Liver (tissue), 9 donors: ENCODE measurements around the gene NOVA2. TPM values are rescaled to one million over a fixed set of nuclear protein-coding genes. Genes with fewer than 3 reads are reported as not detected.

Experiments used
- DNase-seq: peaks from one replicate; pipeline ENCODE4 v3.0.0-alpha.2; 2017; ENCODE audit warnings: low spot score
- H3K27ac ChIP-seq, 2 donors: one replicate each; pipeline ENCODE4 v1.7.0; 2013; ENCODE audit warnings: inconsistent platforms in 2 of 2, low read length in 2 of 2, control low read depth in 1 of 2, low read depth in 1 of 2, mild to moderate bottlenecking in 1 of 2
- H3K27me3 ChIP-seq, 4 donors: one replicate each; pipeline versions ENCODE4 v1.6.1 to v1.7.0; 2013; ENCODE audit warnings: low read length in 3 of 4, inconsistent platforms in 1 of 4, mild to moderate bottlenecking in 1 of 4, moderate library complexity in 1 of 4; ENCODE audit not compliant: control insufficient read depth in 4 of 4, insufficient read depth in 4 of 4
- H3K36me3 ChIP-seq, 4 donors: one replicate each; pipeline versions ENCODE4 v1.6.1 to v1.7.0; 2013; ENCODE audit warnings: low read length in 3 of 4, mild to moderate bottlenecking in 3 of 4, low read depth in 1 of 4, moderate library complexity in 1 of 4; ENCODE audit not compliant: control insufficient read depth in 4 of 4, insufficient read depth in 3 of 4
- H3K4me1 ChIP-seq, 4 donors: one replicate each; pipeline versions ENCODE4 v1.6.1 to v1.7.0; 2013; ENCODE audit warnings: low read length in 3 of 4, mild to moderate bottlenecking in 3 of 4, moderate library complexity in 1 of 4; ENCODE audit not compliant: control insufficient read depth in 4 of 4, insufficient read depth in 4 of 4
- H3K4me3 ChIP-seq, 3 donors: one replicate each; pipeline versions ENCODE4 v1.6.1 to v1.7.0; 2013; ENCODE audit warnings: low read length in 3 of 3, control low read depth in 1 of 3, low read depth in 1 of 3, mild to moderate bottlenecking in 1 of 3
- H3K9ac ChIP-seq, 2 donors: one replicate each; pipeline ENCODE4 v1.7.0; 2013; ENCODE audit warnings: low read length in 2 of 2, mild to moderate bottlenecking in 2 of 2, moderate library complexity in 2 of 2, control low read depth in 1 of 2, low read depth in 1 of 2
- H3K9me3 ChIP-seq, 4 donors: one replicate each; pipeline versions ENCODE4 v1.6.1 to v1.7.0; 2013; ENCODE audit warnings: low read length in 3 of 4; ENCODE audit not compliant: control insufficient read depth in 4 of 4
- EGR1 ChIP-seq, 2 donors: IDR thresholded peaks; 2 replicates each; pipeline ENCODE4 v1.6.1; 2016 to 2018; ENCODE audit warnings: antibody characterized with exemption in 2 of 2, low read depth in 2 of 2
- FOXA1 ChIP-seq: IDR thresholded peaks from 2 replicates; pipeline ENCODE4 v1.6.1; 2016; ENCODE audit warnings: antibody characterized with exemption
- FOXA2 ChIP-seq: IDR thresholded peaks from 2 replicates; pipeline ENCODE4 v1.6.1; 2016; ENCODE audit warnings: antibody characterized with exemption
- HNF4A ChIP-seq, 2 donors: conservative IDR thresholded peaks; 2 replicates each; pipeline ENCODE4 v1.6.1; 2016; ENCODE audit warnings: antibody characterized with exemption in 2 of 2, mild to moderate bottlenecking in 2 of 2
- JUND ChIP-seq, 2 donors: IDR thresholded peaks; 2 replicates each; pipeline ENCODE4 v1.6.1; 2016; ENCODE audit warnings: antibody characterized with exemption in 2 of 2
- NR2F2 ChIP-seq: IDR thresholded peaks from 2 replicates; pipeline ENCODE4 v1.6.1; 2016; ENCODE audit warnings: antibody characterized with exemption
- RAD21 ChIP-seq, 2 donors: IDR thresholded peaks; 2 replicates each; pipeline ENCODE4 v1.6.1; 2016; ENCODE audit warnings: antibody characterized with exemption in 2 of 2, mild to moderate bottlenecking in 2 of 2
- RXRA ChIP-seq, 2 donors: IDR thresholded peaks; 2 replicates each; pipeline ENCODE4 v1.6.1; 2017 to 2018; ENCODE audit warnings: antibody characterized with exemption in 2 of 2, mild to moderate bottlenecking in 1 of 2
- SP1 ChIP-seq: IDR thresholded peaks from 2 replicates; pipeline ENCODE4 v1.6.1; 2018; ENCODE audit warnings: antibody characterized with exemption, mild to moderate bottlenecking
- TAF1 ChIP-seq: conservative IDR thresholded peaks from 2 replicates; pipeline ENCODE4 v1.6.1; 2016; ENCODE audit warnings: antibody characterized with exemption, mild to moderate bottlenecking
- YY1 ChIP-seq: IDR thresholded peaks from 2 replicates; pipeline ENCODE4 v1.6.1; 2016; ENCODE audit warnings: antibody characterized with exemption, mild to moderate bottlenecking
- WGBS: extraction: QIAGEN DNeasy Blood & Tissue Kit; methylation state at CpG from one replicate; pipeline ENCODE4 v1.1.7; 2013; 5-methylcytosine and 5-hydroxymethylcytosine counted together
- polyA plus RNA-seq, 2 donors: library from polyadenylated mRNA; stranded (reverse) in 1 of 2; unstranded in 1 of 2; fragments of 200-250 nt in 1 of 2; fragments of >200 nt in 1 of 2; fragmentation: Nextera tagmentation in 1 of 2; extraction: Ambion mirVana in 1 of 2; gene quantifications; one replicate each; pipeline versions ENCODE4 v1.2.1 to v1.2.3, GENCODE V29; 2013 to 2015
- total RNA-seq, 2 donors: library from RNA; depleted of rRNA; stranded (reverse); fragments of >200 nt; gene quantifications; one replicate each; pipeline ENCODE4 v1.2.3, GENCODE V29; 2014
- TF ChIP-seq, protein P1 (sequence below): IDR thresholded peaks from 2 replicates; pipeline ENCODE4 v1.6.1; 2016; ENCODE audit warnings: antibody characterized with exemption
- TF ChIP-seq, protein P2 (sequence below): IDR thresholded peaks from 2 replicates; pipeline ENCODE4 v1.6.1; 2016; ENCODE audit warnings: antibody characterized with exemption
- TF ChIP-seq, protein P3 (sequence below): fragments of 150-350 bp; IDR thresholded peaks from 2 replicates; pipeline ENCODE4 v1.5.1; 2017; ENCODE audit warnings: improper control_type of control experiment, low read depth, low read length; ENCODE audit not compliant: missing input control
- TF ChIP-seq, protein P4 (sequence below): IDR thresholded peaks from 2 replicates; pipeline ENCODE4 v1.6.1; 2016; ENCODE audit warnings: antibody characterized with exemption
- TF ChIP-seq, protein P5 (sequence below): IDR thresholded peaks from 2 replicates; pipeline ENCODE4 v1.6.1; 2016; ENCODE audit warnings: antibody characterized with exemption, mild to moderate bottlenecking
- donor health status: healthy.
- donor health status: healthy.
- donor health status: healthy.
- donor health status: healthy.
- donor health status: healthy.

NOVA2 gene
- total and polyA plus RNA-seq, 4 donors = 0.31 to 1.6 (median 0.42) TPM

DNA sequence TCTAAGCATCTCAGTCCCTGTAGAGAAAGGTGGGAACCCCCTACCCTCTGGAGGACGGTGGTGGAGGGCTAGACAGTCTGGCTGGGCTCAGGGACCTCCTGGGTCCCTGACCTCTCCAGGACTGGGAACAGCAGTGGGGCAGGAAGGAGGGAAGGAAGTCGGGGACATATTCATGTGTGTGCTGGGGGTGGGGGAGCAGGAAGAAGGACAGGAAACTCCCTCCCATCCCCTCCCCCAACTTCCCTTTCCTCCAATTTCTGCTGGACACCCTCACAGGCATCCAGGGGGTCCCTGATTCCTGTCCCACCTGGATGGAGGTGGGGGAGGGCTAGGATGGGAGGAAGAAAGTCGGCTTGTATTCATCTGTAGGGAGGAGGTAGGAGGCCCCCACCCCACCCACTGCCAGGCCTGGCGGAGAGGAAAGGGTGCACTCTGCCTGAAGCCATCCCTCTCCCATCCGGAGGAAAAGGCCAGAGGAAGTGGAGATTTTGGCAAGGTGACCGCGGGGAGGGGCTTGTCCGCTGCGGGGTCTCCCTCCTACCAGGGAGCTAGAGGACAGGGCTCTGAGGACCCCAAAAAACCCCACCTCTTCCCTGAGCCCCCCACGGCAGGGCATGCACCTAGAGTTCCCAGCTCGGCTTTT is 2.3 kb downstream of the NOVA2 start:
- no peak overlapping the region for H3K27ac ChIP-seq
- peaks cover 0 to 2% (median 0%) of the 10 kb centered on the region in 4 donors for H3K4me1 ChIP-seq
- H3K4me3 ChIP-seq = no peak overlapping the region
- peaks cover 0 to 15% (median 4%) of the 10 kb centered on the region in 4 donors for H3K27me3 ChIP-seq
- no peak for TF ChIP-seq JUND (IDR thresholded peaks at IDR 0.05)
- no peak for TF ChIP-seq FOXA2
- no peak for TF ChIP-seq RXRA (IDR thresholded peaks at IDR 0.05)
- no peak for TF ChIP-seq FOXA1
- no peak for TF ChIP-seq RAD21 (IDR thresholded peaks at IDR 0.05)
- TF ChIP-seq HNF4A (conservative IDR thresholded peaks at IDR 0.05) = no peak
- TF ChIP-seq EGR1 (IDR thresholded peaks at IDR 0.05; ENCODE audit: low read depth in 2 of 2) = peak in 1 of 2 donors; percentile 64
- TF ChIP-seq, protein P1, sequence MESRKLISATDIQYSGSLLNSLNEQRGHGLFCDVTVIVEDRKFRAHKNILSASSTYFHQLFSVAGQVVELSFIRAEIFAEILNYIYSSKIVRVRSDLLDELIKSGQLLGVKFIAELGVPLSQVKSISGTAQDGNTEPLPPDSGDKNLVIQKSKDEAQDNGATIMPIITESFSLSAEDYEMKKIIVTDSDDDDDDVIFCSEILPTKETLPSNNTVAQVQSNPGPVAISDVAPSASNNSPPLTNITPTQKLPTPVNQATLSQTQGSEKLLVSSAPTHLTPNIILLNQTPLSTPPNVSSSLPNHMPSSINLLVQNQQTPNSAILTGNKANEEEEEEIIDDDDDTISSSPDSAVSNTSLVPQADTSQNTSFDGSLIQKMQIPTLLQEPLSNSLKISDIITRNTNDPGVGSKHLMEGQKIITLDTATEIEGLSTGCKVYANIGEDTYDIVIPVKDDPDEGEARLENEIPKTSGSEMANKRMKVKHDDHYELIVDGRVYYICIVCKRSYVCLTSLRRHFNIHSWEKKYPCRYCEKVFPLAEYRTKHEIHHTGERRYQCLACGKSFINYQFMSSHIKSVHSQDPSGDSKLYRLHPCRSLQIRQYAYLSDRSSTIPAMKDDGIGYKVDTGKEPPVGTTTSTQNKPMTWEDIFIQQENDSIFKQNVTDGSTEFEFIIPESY = no peak
- no peak for TF ChIP-seq TAF1
- TF ChIP-seq, protein P2, sequence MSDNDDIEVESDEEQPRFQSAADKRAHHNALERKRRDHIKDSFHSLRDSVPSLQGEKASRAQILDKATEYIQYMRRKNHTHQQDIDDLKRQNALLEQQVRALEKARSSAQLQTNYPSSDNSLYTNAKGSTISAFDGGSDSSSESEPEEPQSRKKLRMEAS = no peak
- peak; percentile 71 for TF ChIP-seq NR2F2
- 17% methylated on average over 11 of the region's 11 CpGs for WGBS
- no peak overlapping the region for H3K9ac ChIP-seq
- H3K9me3 ChIP-seq = no peaks in the 10 kb centered on the region
- DNase-seq = no peak
- H3K36me3 ChIP-seq = no peaks in the 10 kb centered on the region

DNA sequence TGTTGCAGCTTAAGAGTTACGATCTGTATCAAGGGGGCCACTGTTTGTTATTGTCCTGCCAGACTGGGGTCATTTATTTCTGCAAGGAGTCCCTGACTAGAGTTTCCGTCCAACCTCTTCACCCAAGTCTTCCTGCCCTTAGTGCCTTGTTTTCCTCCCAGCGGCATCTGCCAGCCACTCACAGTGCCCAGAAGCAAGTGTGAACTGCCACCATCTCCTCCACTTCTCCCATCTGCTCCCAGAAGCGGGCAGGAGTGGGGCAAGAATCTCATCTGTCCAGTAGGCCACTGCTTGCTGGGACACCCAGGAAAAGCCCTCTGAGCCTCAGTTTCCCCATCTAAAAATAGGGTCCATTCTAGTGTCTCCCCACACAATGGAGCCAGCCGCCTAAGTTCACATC is 4.0 kb downstream of the NOVA2 start:
- Histone ChIP-seq H3K9me3 (no peaks in the 10 kb centered on the region), H3K27me3 (peaks cover 0 to 16% (median 2%) of the 10 kb centered on the region in 4 donors), H3K9ac (no peak overlapping the region), H3K27ac (no peak overlapping the region), H3K36me3 (no peaks in the 10 kb centered on the region), H3K4me3 (no peak overlapping the region), H3K4me1 (peaks cover 0 to 2% (median 0%) of the 10 kb centered on the region in 4 donors)
- no peak for DNase-seq
- 67% methylated on average over 5 of the region's 5 CpGs for WGBS
- no peak for TF ChIP-seq SP1
- TF ChIP-seq, protein P3, sequence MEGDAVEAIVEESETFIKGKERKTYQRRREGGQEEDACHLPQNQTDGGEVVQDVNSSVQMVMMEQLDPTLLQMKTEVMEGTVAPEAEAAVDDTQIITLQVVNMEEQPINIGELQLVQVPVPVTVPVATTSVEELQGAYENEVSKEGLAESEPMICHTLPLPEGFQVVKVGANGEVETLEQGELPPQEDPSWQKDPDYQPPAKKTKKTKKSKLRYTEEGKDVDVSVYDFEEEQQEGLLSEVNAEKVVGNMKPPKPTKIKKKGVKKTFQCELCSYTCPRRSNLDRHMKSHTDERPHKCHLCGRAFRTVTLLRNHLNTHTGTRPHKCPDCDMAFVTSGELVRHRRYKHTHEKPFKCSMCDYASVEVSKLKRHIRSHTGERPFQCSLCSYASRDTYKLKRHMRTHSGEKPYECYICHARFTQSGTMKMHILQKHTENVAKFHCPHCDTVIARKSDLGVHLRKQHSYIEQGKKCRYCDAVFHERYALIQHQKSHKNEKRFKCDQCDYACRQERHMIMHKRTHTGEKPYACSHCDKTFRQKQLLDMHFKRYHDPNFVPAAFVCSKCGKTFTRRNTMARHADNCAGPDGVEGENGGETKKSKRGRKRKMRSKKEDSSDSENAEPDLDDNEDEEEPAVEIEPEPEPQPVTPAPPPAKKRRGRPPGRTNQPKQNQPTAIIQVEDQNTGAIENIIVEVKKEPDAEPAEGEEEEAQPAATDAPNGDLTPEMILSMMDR = no peak
- peak; percentile 74 for TF ChIP-seq NR2F2

DNA sequence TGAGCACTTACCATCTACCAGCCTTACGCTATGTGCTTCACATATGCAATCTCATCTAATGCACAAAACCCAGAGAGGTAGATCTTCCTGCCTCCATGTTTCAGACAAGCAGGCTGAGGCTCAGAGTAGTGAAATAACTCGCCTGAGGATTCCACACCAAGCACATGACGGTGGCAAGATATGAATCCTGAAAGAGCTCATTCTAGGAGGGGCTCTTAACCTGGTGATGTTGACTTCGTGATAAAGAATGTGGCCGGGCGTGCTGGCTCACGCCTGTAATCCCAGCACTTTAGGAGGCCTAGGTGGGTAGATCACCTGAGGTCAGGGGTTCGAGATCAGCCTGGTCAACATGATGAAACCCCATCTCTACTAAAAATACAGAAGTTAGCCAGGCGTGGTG is 5.0 kb downstream of the NOVA2 start:
- Histone ChIP-seq H3K9me3 (no peaks in the 10 kb centered on the region), H3K9ac (no peak overlapping the region), H3K36me3 (no peaks in the 10 kb centered on the region), H3K4me1 (peaks cover 0 to 2% (median 0%) of the 10 kb centered on the region in 4 donors), H3K27me3 (peaks cover 0 to 16% (median 1%) of the 10 kb centered on the region in 4 donors), H3K27ac (no peak overlapping the region), H3K4me3 (no peak overlapping the region)
- WGBS = 72% methylated on average over 9 of the region's 9 CpGs
- DNase-seq = no peak
- no peak for TF ChIP-seq YY1
- no peak for TF ChIP-seq RAD21 (IDR thresholded peaks at IDR 0.05)
- no peak for TF ChIP-seq RXRA (IDR thresholded peaks at IDR 0.05)
- TF ChIP-seq JUND (IDR thresholded peaks at IDR 0.05) = no peak
- no peak for TF ChIP-seq FOXA2
- TF ChIP-seq, protein P2 = no peak
- TF ChIP-seq FOXA1 = no peak
- no peak for TF ChIP-seq TAF1
- TF ChIP-seq, protein P1 = no peak
- TF ChIP-seq, protein P4, sequence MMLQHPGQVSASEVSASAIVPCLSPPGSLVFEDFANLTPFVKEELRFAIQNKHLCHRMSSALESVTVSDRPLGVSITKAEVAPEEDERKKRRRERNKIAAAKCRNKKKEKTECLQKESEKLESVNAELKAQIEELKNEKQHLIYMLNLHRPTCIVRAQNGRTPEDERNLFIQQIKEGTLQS = no peak
- TF ChIP-seq SP1 = no peak
- no peak for TF ChIP-seq HNF4A (conservative IDR thresholded peaks at IDR 0.05)
- TF ChIP-seq, protein P5, sequence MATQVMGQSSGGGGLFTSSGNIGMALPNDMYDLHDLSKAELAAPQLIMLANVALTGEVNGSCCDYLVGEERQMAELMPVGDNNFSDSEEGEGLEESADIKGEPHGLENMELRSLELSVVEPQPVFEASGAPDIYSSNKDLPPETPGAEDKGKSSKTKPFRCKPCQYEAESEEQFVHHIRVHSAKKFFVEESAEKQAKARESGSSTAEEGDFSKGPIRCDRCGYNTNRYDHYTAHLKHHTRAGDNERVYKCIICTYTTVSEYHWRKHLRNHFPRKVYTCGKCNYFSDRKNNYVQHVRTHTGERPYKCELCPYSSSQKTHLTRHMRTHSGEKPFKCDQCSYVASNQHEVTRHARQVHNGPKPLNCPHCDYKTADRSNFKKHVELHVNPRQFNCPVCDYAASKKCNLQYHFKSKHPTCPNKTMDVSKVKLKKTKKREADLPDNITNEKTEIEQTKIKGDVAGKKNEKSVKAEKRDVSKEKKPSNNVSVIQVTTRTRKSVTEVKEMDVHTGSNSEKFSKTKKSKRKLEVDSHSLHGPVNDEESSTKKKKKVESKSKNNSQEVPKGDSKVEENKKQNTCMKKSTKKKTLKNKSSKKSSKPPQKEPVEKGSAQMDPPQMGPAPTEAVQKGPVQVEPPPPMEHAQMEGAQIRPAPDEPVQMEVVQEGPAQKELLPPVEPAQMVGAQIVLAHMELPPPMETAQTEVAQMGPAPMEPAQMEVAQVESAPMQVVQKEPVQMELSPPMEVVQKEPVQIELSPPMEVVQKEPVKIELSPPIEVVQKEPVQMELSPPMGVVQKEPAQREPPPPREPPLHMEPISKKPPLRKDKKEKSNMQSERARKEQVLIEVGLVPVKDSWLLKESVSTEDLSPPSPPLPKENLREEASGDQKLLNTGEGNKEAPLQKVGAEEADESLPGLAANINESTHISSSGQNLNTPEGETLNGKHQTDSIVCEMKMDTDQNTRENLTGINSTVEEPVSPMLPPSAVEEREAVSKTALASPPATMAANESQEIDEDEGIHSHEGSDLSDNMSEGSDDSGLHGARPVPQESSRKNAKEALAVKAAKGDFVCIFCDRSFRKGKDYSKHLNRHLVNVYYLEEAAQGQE = no peak
